B cell (primary cell): ENCODE data around the gene ATP7B. TPM values are rescaled to one million over a fixed set of nuclear protein-coding genes. Genes with fewer than 3 reads are reported as not detected.

Experiments used
- ATAC-seq: fragments of 200-7000 bp; cut with Tn5 transposase; one replicate; pipeline ENCODE4 v1.10.0; 2021; ENCODE audit warnings: low read depth, mild to moderate bottlenecking, moderate number of reproducible peaks, moderate library complexity
- CTCF ChIA-PET: fragments of 350-600 bp; sonication (Branson Sonifier 250); formaldehyde crosslinking; loops from one replicate; lab custom pipeline; 2021; ENCODE audit warnings: antibody characterized with exemption, inconsistent platforms; lab: Charles Lee
- POLR2A ChIA-PET: fragments of 350-600 bp; sonication (Branson Sonifier 250); formaldehyde crosslinking; loops from one replicate; lab custom pipeline; 2021; ENCODE audit warnings: antibody characterized with exemption; lab: Charles Lee
- DNase-seq: peaks from one replicate; pipeline ENCODE4 v3.0.0; 2013
- H2AFZ ChIP-seq: 2 replicates; pipeline ENCODE4 v1.6.1; 2012; ENCODE audit warnings: mild to moderate bottlenecking, low read depth, low read length; ENCODE audit not compliant: insufficient read depth, poor library complexity, severe bottlenecking
- H3K27ac ChIP-seq, 2 donors: 1 replicate in 1 of 2; 2 replicates in 1 of 2; pipeline ENCODE4 v1.5.1; 2012 to 2013; ENCODE audit warnings: low read length in 2 of 2, mild to moderate bottlenecking in 2 of 2, moderate library complexity in 1 of 2
- H3K27me3 ChIP-seq, 4 experiments: fragments of 200-600 bp in 1 of 4; sonication (generic) in 1 of 4; replicated peaks in 1 of 4; 1 replicate in 2 of 4; 2 replicates in 2 of 4; pipeline versions ENCODE4 v1.6.1 to v1.7.0; 2013 to 2016; ENCODE audit warnings: low read length in 3 of 4, mild to moderate bottlenecking in 2 of 4, mixed read lengths in 1 of 4, moderate library complexity in 1 of 4; ENCODE audit not compliant: insufficient read depth in 4 of 4, control insufficient read depth in 3 of 4; ENCODE audit errors: control extremely low read depth in 1 of 4
- H3K36me3 ChIP-seq, 2 experiments: replicated peaks in 1 of 2; 1 replicate in 1 of 2; 2 replicates in 1 of 2; pipeline versions ENCODE4 v1.6.1 to v1.7.1; 2013; ENCODE audit warnings: low read length in 1 of 2; ENCODE audit not compliant: insufficient read depth in 2 of 2, control insufficient read depth in 1 of 2; ENCODE audit errors: control extremely low read depth in 1 of 2, extremely low read depth in 1 of 2
- H3K4me1 ChIP-seq, 2 donors: fragments of 200-600 bp in 1 of 2; sonication (generic) in 1 of 2; 1 replicate in 1 of 2; 2 replicates in 1 of 2; pipeline versions ENCODE4 v1.5.1 to v1.6.1; 2013 to 2017; ENCODE audit warnings: low read length in 2 of 2; ENCODE audit not compliant: control insufficient read depth in 2 of 2, insufficient read depth in 2 of 2
- H3K4me2 ChIP-seq: replicated peaks from 2 replicates; pipeline ENCODE3; 2012; ENCODE audit warnings: mild to moderate bottlenecking, low read depth, low read length; ENCODE audit not compliant: poor library complexity, severe bottlenecking
- H3K4me3 ChIP-seq, 5 experiments: fragments of 200-600 bp in 1 of 5; sonication (generic) in 1 of 5; 1 replicate in 3 of 5; 2 replicates in 2 of 5; pipeline versions ENCODE4 v1.5.1 to v1.7.0; 2011 to 2016; ENCODE audit warnings: low read length in 4 of 5, mild to moderate bottlenecking in 4 of 5, low read depth in 2 of 5, control low read depth in 1 of 5, moderate library complexity in 1 of 5; ENCODE audit not compliant: insufficient read depth in 1 of 5; ENCODE audit errors: control extremely low read depth in 1 of 5, extremely low read depth in 1 of 5
- H3K79me2 ChIP-seq: fragments of 200-600 bp; sonication (generic); one replicate; pipeline ENCODE4 v1.6.0; 2016; ENCODE audit warnings: low read length; ENCODE audit not compliant: control insufficient read depth, insufficient read depth
- H3K9ac ChIP-seq: fragments of 200-600 bp; sonication (generic); 2 replicates; pipeline ENCODE4 v1.6.1; 2017; ENCODE audit warnings: mild to moderate bottlenecking, low read length, moderate library complexity
- H3K9me3 ChIP-seq, 3 donors: one replicate each; pipeline versions ENCODE4 v1.6.1 to v1.7.1; 2013; ENCODE audit warnings: low read length in 2 of 3; ENCODE audit not compliant: control insufficient read depth in 2 of 3, insufficient read depth in 1 of 3; ENCODE audit errors: control extremely low read depth in 1 of 3
- H4K20me1 ChIP-seq: 2 replicates; pipeline ENCODE4 v1.6.0; 2012; ENCODE audit warnings: mild to moderate bottlenecking, low read length; ENCODE audit not compliant: insufficient read depth, control insufficient read depth, poor library complexity, severe bottlenecking
- H3K27ac Mint-ChIP-seq: one replicate; pipeline ENCODE4 v1.8.0; 2021; ENCODE audit warnings: mixed read lengths
- H3K27me3 Mint-ChIP-seq: one replicate; pipeline ENCODE4 v1.8.0; 2021; ENCODE audit warnings: mixed read lengths
- H3K4me1 Mint-ChIP-seq: one replicate; pipeline ENCODE4 v1.8.0; 2021; ENCODE audit warnings: mixed read lengths
- H3K4me3 Mint-ChIP-seq: one replicate; pipeline ENCODE4 v1.8.0; 2021; ENCODE audit warnings: mixed read lengths
- H3K9me3 Mint-ChIP-seq: one replicate; pipeline ENCODE4 v1.8.0; 2022; ENCODE audit warnings: mixed read lengths; ENCODE audit not compliant: insufficient read depth
- EZH2 ChIP-seq: IDR thresholded peaks from 2 replicates; pipeline ENCODE4 v1.6.1; 2012; ENCODE audit warnings: borderline replicate concordance, low read depth, mild to moderate bottlenecking, moderate library complexity, low read length; ENCODE audit not compliant: insufficient read depth, poor library complexity, severe bottlenecking
- WGBS: methylation state at CpG from one replicate; pipeline ENCODE4 v1.1.5; 2013; ENCODE audit warnings: missing lambda C conversion rate; ENCODE audit not compliant: insufficient coverage; 5-methylcytosine and 5-hydroxymethylcytosine counted together
- intact Hi-C: fragments of 100-400 bp; cut with micrococcal nuclease; formaldehyde crosslinking; loops from one replicate; pipeline ENCODE4 v1.10.0; 2022
- polyA plus RNA-seq: library from polyadenylated mRNA; depleted of rRNA; stranded (reverse); fragments of >200 nt; gene quantifications from 2 replicates; pipeline ENCODE4 v1.2.3, GENCODE V29; 2012
- total RNA-seq, 2 donors: library from RNA; stranded (reverse); fragments of 120-200 nt in 1 of 2; gene quantifications; 1 replicate in 1 of 2; 2 replicates in 1 of 2; pipeline versions ENCODE4 v1.2.3 to v1.2.4, GENCODE V29; 2013 to 2022
- TF ChIP-seq, protein P1 (sequence below): fragments of 200-600 bp; IDR thresholded peaks from one replicate; pipeline ENCODE4 v1.8.0; 2022; ENCODE audit warnings: antibody characterized with exemption, mild to moderate bottlenecking

The ATP7B gene
- total and polyA plus RNA-seq, 2 donors (not counting 1 experiment from before 2014, with no cell fraction given), result 0.10 to 0.91 TPM

DNA sequence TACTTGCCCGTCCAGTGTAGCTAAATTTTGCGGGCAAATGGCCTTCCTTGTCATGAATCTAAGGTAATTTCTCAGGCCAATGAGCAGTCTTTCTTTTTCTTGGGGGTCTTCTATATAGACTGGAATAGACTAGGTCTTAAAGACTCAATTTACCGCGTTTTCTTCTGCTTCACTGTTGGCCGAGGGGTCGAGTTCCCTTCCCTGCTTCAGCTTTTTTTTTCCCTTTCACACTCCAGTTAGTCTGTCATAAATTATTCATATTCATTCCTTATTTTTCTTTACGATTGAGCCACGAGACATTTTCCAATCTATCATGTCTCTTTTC, 1.2 kb upstream of the ATP7B start:
- TF ChIP-seq EZH2, result no peak
- TF ChIP-seq, protein P1, sequence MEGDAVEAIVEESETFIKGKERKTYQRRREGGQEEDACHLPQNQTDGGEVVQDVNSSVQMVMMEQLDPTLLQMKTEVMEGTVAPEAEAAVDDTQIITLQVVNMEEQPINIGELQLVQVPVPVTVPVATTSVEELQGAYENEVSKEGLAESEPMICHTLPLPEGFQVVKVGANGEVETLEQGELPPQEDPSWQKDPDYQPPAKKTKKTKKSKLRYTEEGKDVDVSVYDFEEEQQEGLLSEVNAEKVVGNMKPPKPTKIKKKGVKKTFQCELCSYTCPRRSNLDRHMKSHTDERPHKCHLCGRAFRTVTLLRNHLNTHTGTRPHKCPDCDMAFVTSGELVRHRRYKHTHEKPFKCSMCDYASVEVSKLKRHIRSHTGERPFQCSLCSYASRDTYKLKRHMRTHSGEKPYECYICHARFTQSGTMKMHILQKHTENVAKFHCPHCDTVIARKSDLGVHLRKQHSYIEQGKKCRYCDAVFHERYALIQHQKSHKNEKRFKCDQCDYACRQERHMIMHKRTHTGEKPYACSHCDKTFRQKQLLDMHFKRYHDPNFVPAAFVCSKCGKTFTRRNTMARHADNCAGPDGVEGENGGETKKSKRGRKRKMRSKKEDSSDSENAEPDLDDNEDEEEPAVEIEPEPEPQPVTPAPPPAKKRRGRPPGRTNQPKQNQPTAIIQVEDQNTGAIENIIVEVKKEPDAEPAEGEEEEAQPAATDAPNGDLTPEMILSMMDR, result no peak
- peaks cover 0 to under 1% of the 10 kb centered on the region in 2 experiments for H3K36me3 ChIP-seq
- ChIA-PET CTCF (interaction anchor here (0.9 to 2.3 kb wide), 4 partner anchors 8 to 197 kb away, joined by 4 to 9 read pairs (median 6); no protein-coding TSS in a partner anchor), POLR2A (interaction anchor here (0.7 kb wide), 1 partner anchor 182 kb away, joined by 3 read pairs; no protein-coding TSS in a partner anchor)
- peak overlapping the region; percentile 87 for H3K9ac ChIP-seq
- Mint-ChIP-seq H3K4me3 (peak overlapping the region; percentile 99), H3K9me3 (no peaks in the 10 kb centered on the region), H3K4me1 (peaks cover 20% of the 10 kb centered on the region), H3K27me3 (peaks cover 20% of the 10 kb centered on the region), H3K27ac (peak overlapping the region; percentile 90)
- peaks cover 3% of the 10 kb centered on the region for H4K20me1 ChIP-seq
- peak overlapping the region; percentile 13 to 77 for H3K27ac ChIP-seq
- DNase-seq, result no peak
- WGBS, result 0% methylated on average over 6 of the region's 8 CpGs
- no peaks in the 10 kb centered on the region for H3K9me3 ChIP-seq
- H2AFZ ChIP-seq, result peak overlapping the region; percentile 96
- H3K27me3 ChIP-seq, result peaks cover 0 to 22% (median 13%) of the 10 kb centered on the region in 4 experiments
- peaks cover 12 to 20% of the 10 kb centered on the region in 2 donors for H3K4me1 ChIP-seq
- H3K4me3 ChIP-seq, result peak overlapping the region; percentile 95 to 100 (median 96)
- intact Hi-C loops, result loop anchor here (1.0 to 2.0 kb wide), 7 partner anchors 11 to 640 kb away; partner anchors contain the start of genes CKAP2, DHRS12, NEK3 and SUGT1
- ATAC-seq, result no peak
- peaks cover 51% of the 10 kb centered on the region for H3K79me2 ChIP-seq
- H3K4me2 ChIP-seq, result peak overlapping the region; percentile 87
